Natural killer cell treated with Interleukin-12 subunit alpha and Interleukin-12 subunit beta and Interleukin-15 and Interleukin-18, amount 100 ng/mL, for 72 hours (primary cell): ENCODE results near the gene DMRT2. TPM values are rescaled to one million over a fixed set of nuclear protein-coding genes. Genes with fewer than 3 reads are reported as not detected.

Experiments used
- ATAC-seq, 2 donors: fragments of 150-1000 bp; cut with Tn5 transposase in 1 of 2; sonication (Bioruptor Pico), chemical (Tn5 transposase) in 1 of 2; 2 replicates each; pipeline ENCODE4 v1.10.0; 2021
- DNase-seq: peaks from one replicate; pipeline ENCODE4 v3.0.0; 2022; ENCODE audit warnings: low spot score
- H3K27ac Mint-ChIP-seq, 2 donors: 1 replicate in 1 of 2; 2 replicates in 1 of 2; pipeline ENCODE4 v1.8.0; 2022; ENCODE audit warnings: mixed read lengths in 2 of 2, mild to moderate bottlenecking in 1 of 2, moderate library complexity in 1 of 2
- H3K27me3 Mint-ChIP-seq, 2 donors: 1 replicate in 1 of 2; 2 replicates in 1 of 2; pipeline ENCODE4 v1.8.0; 2022; ENCODE audit warnings: mixed read lengths in 2 of 2
- H3K36me3 Mint-ChIP-seq: one replicate; pipeline ENCODE4 v1.8.0; 2022; ENCODE audit warnings: mixed read lengths
- H3K4me1 Mint-ChIP-seq, 2 donors: 1 replicate in 1 of 2; 2 replicates in 1 of 2; pipeline ENCODE4 v1.8.0; 2022; ENCODE audit warnings: low read depth in 2 of 2, mixed read lengths in 2 of 2, mild to moderate bottlenecking in 1 of 2
- H3K4me3 Mint-ChIP-seq: one replicate; pipeline ENCODE4 v1.8.0; 2022; ENCODE audit warnings: mixed read lengths
- H3K9me3 Mint-ChIP-seq: 2 replicates; pipeline ENCODE4 v1.8.0; 2022; ENCODE audit warnings: mixed read lengths
- total RNA-seq, 2 donors: library from RNA; stranded (reverse); gene quantifications; one replicate each; pipeline ENCODE4 v1.2.3, GENCODE V29; 2022

The DMRT2 gene
- total RNA-seq, 2 donors from 2014 or later: not detected

GRCh38 chr9:1052365-1053281 is 2.5 kb downstream of the DMRT2 start:
- Mint-ChIP-seq H3K27me3 (peaks cover 55 to 82% of the 10 kb centered on the region in 2 donors), H3K36me3 (peaks cover 10% of the 10 kb centered on the region), H3K27ac (no peak overlapping the region), H3K4me1 (peaks cover 29 to 35% of the 10 kb centered on the region in 2 donors), H3K9me3 (no peaks in the 10 kb centered on the region), H3K4me3 (peak overlapping the region; percentile 47)
- DNase-seq (no peak), ATAC-seq (no peak)

GRCh38 chr9:1053282-1053621 is 3.1 kb downstream of the DMRT2 start:
- H3K36me3 Mint-ChIP-seq: peaks cover 8% of the 10 kb centered on the region
- H3K27ac Mint-ChIP-seq: no peak overlapping the region
- H3K9me3 Mint-ChIP-seq: no peaks in the 10 kb centered on the region
- ATAC-seq (no peak), DNase-seq (no peak)
- H3K4me1 Mint-ChIP-seq: peaks cover 23 to 29% of the 10 kb centered on the region in 2 donors
- no peak overlapping the region for H3K4me3 Mint-ChIP-seq
- H3K27me3 Mint-ChIP-seq: peaks cover 53 to 82% of the 10 kb centered on the region in 2 donors

- H3K27me3 Mint-ChIP-seq: peaks cover 47 to 75% of the 10 kb centered on the region in 2 donors
- H3K9me3 Mint-ChIP-seq: no peaks in the 10 kb centered on the region
- peaks cover 5% of the 10 kb centered on the region for H3K36me3 Mint-ChIP-seq
- ATAC-seq (no peak), DNase-seq (no peak)
- peaks cover 15 to 22% of the 10 kb centered on the region in 2 donors for H3K4me1 Mint-ChIP-seq
- no peak overlapping the region for H3K4me3 Mint-ChIP-seq
- H3K27ac Mint-ChIP-seq: no peak overlapping the region
These were observed 3.8 kb downstream of the DMRT2 start for GRCh38 chr9:1053986-1054425.

GRCh38 chr9:1055166-1055565 is 5.0 kb downstream of the DMRT2 start:
- no peak overlapping the region for H3K4me3 Mint-ChIP-seq
- DNase-seq (no peak), ATAC-seq (no peak)
- H3K27me3 Mint-ChIP-seq: peaks cover 39 to 64% of the 10 kb centered on the region in 2 donors
- H3K27ac Mint-ChIP-seq: no peak overlapping the region
- H3K9me3 Mint-ChIP-seq: no peaks in the 10 kb centered on the region
- peaks cover 8 to 14% of the 10 kb centered on the region in 2 donors for H3K4me1 Mint-ChIP-seq
- H3K36me3 Mint-ChIP-seq: no peaks in the 10 kb centered on the region

- Mint-ChIP-seq H3K27me3 (peaks cover 37 to 64% of the 10 kb centered on the region in 2 donors), H3K4me3 (no peak overlapping the region), H3K27ac (no peak overlapping the region), H3K9me3 (no peaks in the 10 kb centered on the region), H3K36me3 (no peaks in the 10 kb centered on the region), H3K4me1 (no peaks in the 10 kb centered on the region)
- no peak for ATAC-seq
- DNase-seq: no peak
These were observed 7.8 kb downstream of the DMRT2 start for GRCh38 chr9:1057910-1058309.

GRCh38 chr9:1058826-1059487 is 8.8 kb downstream of the DMRT2 start:
- Mint-ChIP-seq H3K4me3 (no peak overlapping the region), H3K9me3 (no peaks in the 10 kb centered on the region), H3K27ac (no peak overlapping the region), H3K36me3 (no peaks in the 10 kb centered on the region), H3K4me1 (no peaks in the 10 kb centered on the region), H3K27me3 (peaks cover 32 to 58% of the 10 kb centered on the region in 2 donors)
- ATAC-seq (no peak), DNase-seq (no peak)

- Mint-ChIP-seq H3K27me3 (peaks cover 21 to 42% of the 10 kb centered on the region in 2 donors), H3K9me3 (no peaks in the 10 kb centered on the region), H3K36me3 (no peaks in the 10 kb centered on the region), H3K27ac (no peak overlapping the region), H3K4me3 (no peak overlapping the region), H3K4me1 (no peaks in the 10 kb centered on the region)
- DNase-seq (no peak), ATAC-seq (no peak)
These were observed 15.0 kb downstream of the DMRT2 start for GRCh38 chr9:1065130-1065529.

- peaks cover 18 to 36% of the 10 kb centered on the region in 2 donors for H3K27me3 Mint-ChIP-seq
- H3K27ac Mint-ChIP-seq: no peak overlapping the region
- ATAC-seq (no peak), DNase-seq (no peak)
- H3K4me1 Mint-ChIP-seq: no peaks in the 10 kb centered on the region
- H3K36me3 Mint-ChIP-seq: no peaks in the 10 kb centered on the region
- H3K4me3 Mint-ChIP-seq: no peak overlapping the region
- no peaks in the 10 kb centered on the region for H3K9me3 Mint-ChIP-seq
These were observed 20.5 kb downstream of the DMRT2 start for GRCh38 chr9:1070692-1071091.

GRCh38 chr9:1071730-1072129 is 21.6 kb downstream of the DMRT2 start:
- DNase-seq (no peak), ATAC-seq (no peak)
- no peaks in the 10 kb centered on the region for H3K4me1 Mint-ChIP-seq
- H3K27me3 Mint-ChIP-seq: peaks cover 23 to 41% of the 10 kb centered on the region in 2 donors
- H3K4me3 Mint-ChIP-seq: no peak overlapping the region
- H3K27ac Mint-ChIP-seq: no peak overlapping the region
- no peaks in the 10 kb centered on the region for H3K9me3 Mint-ChIP-seq
- H3K36me3 Mint-ChIP-seq: no peaks in the 10 kb centered on the region

- H3K27me3 Mint-ChIP-seq: peaks cover 30 to 47% of the 10 kb centered on the region in 2 donors
- H3K4me1 Mint-ChIP-seq: no peaks in the 10 kb centered on the region
- ATAC-seq (no peak), DNase-seq (no peak)
- no peak overlapping the region for H3K27ac Mint-ChIP-seq
- no peaks in the 10 kb centered on the region for H3K36me3 Mint-ChIP-seq
- no peak overlapping the region for H3K4me3 Mint-ChIP-seq
- no peaks in the 10 kb centered on the region for H3K9me3 Mint-ChIP-seq
These were observed 23.3 kb downstream of the DMRT2 start for GRCh38 chr9:1073497-1073896.

- H3K4me1 Mint-ChIP-seq: no peaks in the 10 kb centered on the region
- no peaks in the 10 kb centered on the region for H3K36me3 Mint-ChIP-seq
- ATAC-seq (no peak), DNase-seq (no peak)
- H3K9me3 Mint-ChIP-seq: no peaks in the 10 kb centered on the region
- H3K27ac Mint-ChIP-seq: no peak overlapping the region
- H3K4me3 Mint-ChIP-seq: no peak overlapping the region
- H3K27me3 Mint-ChIP-seq: peaks cover 27 to 33% of the 10 kb centered on the region in 2 donors
These were observed 27.5 kb downstream of the DMRT2 start for GRCh38 chr9:1077616-1078015.

GRCh38 chr9:1083325-1083913 is 33.3 kb downstream of the DMRT2 start:
- ATAC-seq (no peak), DNase-seq (no peak)
- Mint-ChIP-seq H3K9me3 (no peaks in the 10 kb centered on the region), H3K4me1 (no peaks in the 10 kb centered on the region), H3K36me3 (no peaks in the 10 kb centered on the region), H3K4me3 (no peak overlapping the region), H3K27me3 (peaks cover 16 to 40% of the 10 kb centered on the region in 2 donors), H3K27ac (no peak overlapping the region)

- peaks cover 19 to 50% of the 10 kb centered on the region in 2 donors for H3K27me3 Mint-ChIP-seq
- no peaks in the 10 kb centered on the region for H3K9me3 Mint-ChIP-seq
- no peaks in the 10 kb centered on the region for H3K36me3 Mint-ChIP-seq
- no peaks in the 10 kb centered on the region for H3K4me1 Mint-ChIP-seq
- ATAC-seq (no peak), DNase-seq (no peak)
- H3K4me3 Mint-ChIP-seq: no peak overlapping the region
- H3K27ac Mint-ChIP-seq: no peak overlapping the region
These were observed 34.9 kb downstream of the DMRT2 start for GRCh38 chr9:1085086-1085485.

GRCh38 chr9:1086517-1086916 is 36.4 kb downstream of the DMRT2 start:
- Mint-ChIP-seq H3K27me3 (peaks cover 22 to 53% of the 10 kb centered on the region in 2 donors), H3K4me1 (no peaks in the 10 kb centered on the region), H3K9me3 (no peaks in the 10 kb centered on the region), H3K4me3 (no peak overlapping the region), H3K27ac (no peak overlapping the region), H3K36me3 (no peaks in the 10 kb centered on the region)
- ATAC-seq: no peak
- DNase-seq: no peak
